H1 (cell line): Measurements from ENCODE around the gene OR13C3.

Experiments
- CEBPB ChIP-seq: IDR thresholded peaks from 2 replicates; pipeline ENCODE4 v1.6.1; 2012; ENCODE audit warnings: low read depth, low read length
- CHD2 ChIP-seq: IDR thresholded peaks from 2 replicates; pipeline ENCODE4 v1.6.1; 2012; ENCODE audit warnings: low read length, improper control_type of control experiment
- CREB1 ChIP-seq: IDR thresholded peaks from 2 replicates; pipeline ENCODE4 v1.6.1; 2012; ENCODE audit warnings: inconsistent platforms
- CTCF ChIP-seq, 3 experiments: IDR thresholded peaks; 1 replicate in 2 of 3; 2 replicates in 1 of 3; pipeline versions ENCODE4 v1.5.1 to v1.6.1; 2011; ENCODE audit warnings: low read length in 3 of 3, mild to moderate bottlenecking in 3 of 3, inconsistent platforms in 2 of 3, low read depth in 1 of 3, moderate library complexity in 1 of 3; ENCODE audit not compliant: insufficient read depth in 1 of 3; ENCODE audit errors: control extremely low read depth in 1 of 3
- POLR2A ChIP-seq, 2 experiments: IDR thresholded peaks; 1 replicate in 1 of 2; 2 replicates in 1 of 2; pipeline ENCODE4 v1.6.1; 2011; ENCODE audit warnings: low read depth in 2 of 2, low read length in 2 of 2, mild to moderate bottlenecking in 2 of 2; ENCODE audit errors: control extremely low read depth in 1 of 2
- POLR2AphosphoS5 ChIP-seq: IDR thresholded peaks from 2 replicates; pipeline ENCODE4 v1.6.1; 2011; ENCODE audit warnings: low read depth, low read length
- SUZ12 ChIP-seq: fragments of 200-600 bp; sonication (generic); IDR thresholded peaks from 2 replicates; pipeline ENCODE4 v1.6.1; 2012; ENCODE audit warnings: mild to moderate bottlenecking, inconsistent platforms, low read length, moderate library complexity, mixed read lengths
- TAF7 ChIP-seq: optimal IDR thresholded peaks from 2 replicates; pipeline ENCODE3; 2011; ENCODE audit warnings: low read depth, mild to moderate bottlenecking, inconsistent platforms, low read length, moderate library complexity, borderline replicate concordance
- USF2 ChIP-seq: IDR thresholded peaks from 2 replicates; pipeline ENCODE4 v1.6.1; 2011; ENCODE audit warnings: low read length, improper control_type of control experiment
- YY1 ChIP-seq: IDR thresholded peaks from 2 replicates; pipeline ENCODE4 v1.6.1; 2011; ENCODE audit warnings: low read depth, mild to moderate bottlenecking, low read length
- ZNF274 ChIP-seq: IDR thresholded peaks from 2 replicates; pipeline ENCODE4 v1.7.0; 2012; ENCODE audit warnings: low read length, borderline replicate concordance; ENCODE audit errors: extremely low read depth

- TF ChIP-seq CEBPB, result no peak
- no peak for TF ChIP-seq CHD2
- no peak for TF ChIP-seq TAF7
- no peak for TF ChIP-seq CREB1
- no peak for TF ChIP-seq CTCF (IDR thresholded peaks at IDR 0.05; ENCODE audit: control extremely low read depth in 1 of 3, insufficient read depth in 1 of 3, low read depth in 1 of 3, low read length in 3 of 3)
- TF ChIP-seq USF2, result no peak
- no peak for TF ChIP-seq ZNF274
- no peak for TF ChIP-seq SUZ12
- no peak for TF ChIP-seq YY1
- TF ChIP-seq POLR2A (IDR thresholded peaks at IDR 0.05; ENCODE audit: control extremely low read depth in 1 of 2, low read depth in 2 of 2, low read length in 2 of 2), result no peak
- TF ChIP-seq POLR2AphosphoS5, result no peak
Measured at GRCh38 chr9:104568868-104569267, 32.2 kb upstream of the OR13C3 start, which contains the start of gene OR13C8.
